Muscle of leg (tissue), 11 donors: ENCODE measurements around the gene MYO7A. TPM values are rescaled to one million over a fixed set of nuclear protein-coding genes. Genes with fewer than 3 reads are reported as not detected.
"Not testable (repeated sequence)": the region's sequence is repeated elsewhere in the genome, so short reads cannot be mapped to it uniquely, and the experiment has no call there.

Source experiments
- DNase-seq: peaks from one replicate; pipeline ENCODE4 v3.0.0; 2013
- H3K27ac ChIP-seq: one replicate; pipeline ENCODE4 v1.5.1; 2013; ENCODE audit warnings: mild to moderate bottlenecking, low read length, control low read depth
- H3K27me3 ChIP-seq: one replicate; pipeline ENCODE4 v1.6.1; 2013; ENCODE audit warnings: low read length; ENCODE audit not compliant: control insufficient read depth, insufficient read depth
- H3K36me3 ChIP-seq: one replicate; pipeline ENCODE4 v1.6.1; 2013; ENCODE audit warnings: low read length; ENCODE audit not compliant: control insufficient read depth, insufficient read depth
- H3K4me1 ChIP-seq: one replicate; pipeline ENCODE4 v1.6.1; 2013; ENCODE audit warnings: low read length; ENCODE audit not compliant: control insufficient read depth, insufficient read depth
- H3K4me3 ChIP-seq: one replicate; pipeline ENCODE4 v1.5.1; 2013; ENCODE audit warnings: low read length, control low read depth
- H3K9me3 ChIP-seq: replicated peaks from 2 replicates; pipeline ENCODE4 v1.6.1; 2013; ENCODE audit warnings: low read depth, low read length; ENCODE audit not compliant: control insufficient read depth
- WGBS: methylation state at CpG from one replicate; pipeline ENCODE4 v1.1.5; 2013; ENCODE audit warnings: missing lambda C conversion rate; ENCODE audit not compliant: insufficient coverage; 5-methylcytosine and 5-hydroxymethylcytosine counted together
- polyA plus RNA-seq, 8 donors: library from polyadenylated mRNA; unstranded; fragments of 120-200 nt; gene quantifications; one replicate each; pipeline versions ENCODE4 v1.2.1 to v1.2.3, GENCODE V29; 2013; ENCODE audit warnings: inconsistent platforms in 1 of 8, low replicate concordance in 1 of 8; ENCODE audit not compliant: insufficient read length in 8 of 8, insufficient read depth in 1 of 8
- total RNA-seq: library from RNA; stranded (reverse); fragments of 120-200 nt; gene quantifications from one replicate; pipeline ENCODE4 v1.2.4, GENCODE V29; 2013

The MYO7A gene
- total and polyA plus RNA-seq, 9 donors, result 2.2 to 6.5 (median 3.8) TPM

- Histone ChIP-seq H3K27ac (no peak overlapping the region), H3K9me3 (no peaks in the 10 kb centered on the region), H3K27me3 (no peaks in the 10 kb centered on the region), H3K36me3 (peaks cover 4% of the 10 kb centered on the region), H3K4me1 (peaks cover 47% of the 10 kb centered on the region), H3K4me3 (no peak overlapping the region)
- WGBS, result 81% methylated on average over 22 of the region's 33 CpGs
- DNase-seq, result no peak
Observed at GRCh38 chr11:77093056-77093891, 34.8 kb upstream of the MYO7A start.

GRCh38 chr11:77093987-77094840, 33.8 kb upstream of the MYO7A start:
- Histone ChIP-seq H3K27ac (no peak overlapping the region), H3K4me1 (peaks cover 47% of the 10 kb centered on the region), H3K27me3 (no peaks in the 10 kb centered on the region), H3K36me3 (peaks cover 4% of the 10 kb centered on the region), H3K4me3 (no peak overlapping the region), H3K9me3 (no peaks in the 10 kb centered on the region)
- DNase-seq, result peak; percentile 30
- 100% methylated on average over 1 of the region's 6 CpGs for WGBS

GRCh38 chr11:77094841-77095365, 33.1 kb upstream of the MYO7A start:
- no peak for DNase-seq
- no peaks in the 10 kb centered on the region for H3K27me3 ChIP-seq
- H3K27ac ChIP-seq, result no peak overlapping the region
- H3K4me1 ChIP-seq, result peaks cover 47% of the 10 kb centered on the region
- H3K36me3 ChIP-seq, result peaks cover 4% of the 10 kb centered on the region
- WGBS, result 85% methylated on average over 3 of the region's 7 CpGs
- H3K9me3 ChIP-seq, result no peaks in the 10 kb centered on the region
- H3K4me3 ChIP-seq, result no peak overlapping the region

- Histone ChIP-seq H3K27me3 (no peaks in the 10 kb centered on the region), H3K9me3 (no peaks in the 10 kb centered on the region), H3K4me3 (no peak overlapping the region), H3K36me3 (peaks cover 4% of the 10 kb centered on the region), H3K4me1 (peaks cover 47% of the 10 kb centered on the region), H3K27ac (no peak overlapping the region)
- DNase-seq, result no peak
- 60% methylated on average over 19 of the region's 21 CpGs for WGBS
Observed at GRCh38 chr11:77095551-77096490, 32.2 kb upstream of the MYO7A start.

- DNase-seq, result no peak
- Histone ChIP-seq H3K4me1 (peaks cover 43% of the 10 kb centered on the region), H3K9me3 (no peaks in the 10 kb centered on the region), H3K36me3 (peaks cover 4% of the 10 kb centered on the region), H3K27ac (no peak overlapping the region), H3K4me3 (no peak overlapping the region), H3K27me3 (no peaks in the 10 kb centered on the region)
- 84% methylated on average over 3 of the region's 8 CpGs for WGBS
Observed at GRCh38 chr11:77096591-77097019, 31.4 kb upstream of the MYO7A start.

- H3K36me3 ChIP-seq, DNase-seq, H3K27ac ChIP-seq, H3K4me3 ChIP-seq, H3K27me3 ChIP-seq, H3K9me3 ChIP-seq: not testable (repeated sequence)
- WGBS, result 88% methylated on average over 3 of the region's 4 CpGs
- H3K4me1 ChIP-seq, result peaks cover 37% of the 10 kb centered on the region
Observed at GRCh38 chr11:77097180-77097579, 30.9 kb upstream of the MYO7A start.

GRCh38 chr11:77100166-77101042, 27.6 kb upstream of the MYO7A start:
- Histone ChIP-seq H3K27me3 (no peaks in the 10 kb centered on the region), H3K9me3 (no peaks in the 10 kb centered on the region), H3K27ac (no peak overlapping the region), H3K36me3 (peaks cover 4% of the 10 kb centered on the region), H3K4me3 (no peak overlapping the region), H3K4me1 (peaks cover 10% of the 10 kb centered on the region)
- 86% methylated on average over 14 of the region's 14 CpGs for WGBS
- no peak for DNase-seq

- Histone ChIP-seq H3K4me3 (no peak overlapping the region), H3K9me3 (no peaks in the 10 kb centered on the region), H3K27ac (no peak overlapping the region), H3K4me1 (peaks cover 4% of the 10 kb centered on the region), H3K36me3 (peaks cover 4% of the 10 kb centered on the region), H3K27me3 (no peaks in the 10 kb centered on the region)
- 97% methylated on average over 4 of the region's 5 CpGs for WGBS
- no peak for DNase-seq
Observed at GRCh38 chr11:77101043-77101537, 27.0 kb upstream of the MYO7A start.
